Lower leg skin (tissue), 3 donors: ENCODE data around the gene CASR.

ENCODE experiments used
- POLR2A ChIP-seq, 2 donors: fragments of 450-650 bp; IDR thresholded peaks; one replicate each; pipeline ENCODE4 v1.6.1; 2016 to 2017; ENCODE audit warnings: antibody characterized with exemption in 2 of 2, mild to moderate bottlenecking in 1 of 2, moderate library complexity in 1 of 2
- TF ChIP-seq, protein P1 (sequence below), 3 donors: fragments of 450-650 bp; IDR thresholded peaks; one replicate each; pipeline ENCODE4 v1.5.1; 2016; ENCODE audit warnings: antibody characterized with exemption in 3 of 3, mild to moderate bottlenecking in 3 of 3, moderate library complexity in 2 of 3

GRCh38 chr3:122265957-122266356 lies 82.5 kb downstream of the CASR start:
- TF ChIP-seq, protein P1, sequence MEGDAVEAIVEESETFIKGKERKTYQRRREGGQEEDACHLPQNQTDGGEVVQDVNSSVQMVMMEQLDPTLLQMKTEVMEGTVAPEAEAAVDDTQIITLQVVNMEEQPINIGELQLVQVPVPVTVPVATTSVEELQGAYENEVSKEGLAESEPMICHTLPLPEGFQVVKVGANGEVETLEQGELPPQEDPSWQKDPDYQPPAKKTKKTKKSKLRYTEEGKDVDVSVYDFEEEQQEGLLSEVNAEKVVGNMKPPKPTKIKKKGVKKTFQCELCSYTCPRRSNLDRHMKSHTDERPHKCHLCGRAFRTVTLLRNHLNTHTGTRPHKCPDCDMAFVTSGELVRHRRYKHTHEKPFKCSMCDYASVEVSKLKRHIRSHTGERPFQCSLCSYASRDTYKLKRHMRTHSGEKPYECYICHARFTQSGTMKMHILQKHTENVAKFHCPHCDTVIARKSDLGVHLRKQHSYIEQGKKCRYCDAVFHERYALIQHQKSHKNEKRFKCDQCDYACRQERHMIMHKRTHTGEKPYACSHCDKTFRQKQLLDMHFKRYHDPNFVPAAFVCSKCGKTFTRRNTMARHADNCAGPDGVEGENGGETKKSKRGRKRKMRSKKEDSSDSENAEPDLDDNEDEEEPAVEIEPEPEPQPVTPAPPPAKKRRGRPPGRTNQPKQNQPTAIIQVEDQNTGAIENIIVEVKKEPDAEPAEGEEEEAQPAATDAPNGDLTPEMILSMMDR (IDR thresholded peaks at IDR 0.05): no peak
- no peak for TF ChIP-seq POLR2A (IDR thresholded peaks at IDR 0.05)
